HEK293 (cell line): ENCODE measurements around the gene CRP.

Experiments used
- CTCF ChIA-PET: fragments of 350-600 bp; formaldehyde crosslinking; extraction: SDS; loops from one replicate; lab custom pipeline; 2021; ENCODE audit warnings: antibody characterized with exemption; lab: Yijun Ruan, JAX
- POLR2A ChIA-PET: fragments of 300-600 bp; formaldehyde crosslinking; extraction: SDS; loops from one replicate; lab custom pipeline; 2020; ENCODE audit warnings: antibody characterized with exemption, inconsistent platforms; lab: Yijun Ruan, JAX
- H3K27ac ChIP-seq: fragments of 200-500 bp; sonication (Bioruptor generic); 2 replicates; pipeline ENCODE4 v1.5.1; 2014; ENCODE audit warnings: low read depth, low read length, control low read depth, inconsistent platforms; ENCODE audit errors: extremely low read depth
- H3K36me3 ChIP-seq, 2 experiments: fragments of 200-500 bp in 1 of 2; sonication (Bioruptor generic) in 1 of 2; 1 replicate in 1 of 2; 2 replicates in 1 of 2; pipeline ENCODE4 v1.5.1; 2014 to 2017; ENCODE audit warnings: inconsistent platforms in 2 of 2, low read length in 2 of 2; ENCODE audit not compliant: control insufficient read depth in 2 of 2, insufficient read depth in 1 of 2
- H3K4me1 ChIP-seq: fragments of 200-500 bp; sonication (Bioruptor generic); 2 replicates; pipeline ENCODE4 v1.5.1; 2014; ENCODE audit warnings: mild to moderate bottlenecking, low read length, inconsistent platforms; ENCODE audit not compliant: control insufficient read depth, insufficient read depth
- H3K4me3 ChIP-seq: 2 replicates; pipeline ENCODE4 v1.5.1; 2011; ENCODE audit warnings: low read depth, mild to moderate bottlenecking, control low read depth, low read length, moderate library complexity
- H3K9me3 ChIP-seq: fragments of 200-500 bp; sonication (Bioruptor generic); 2 replicates; pipeline ENCODE4 v1.5.1; 2014; ENCODE audit warnings: low read depth, low read length, inconsistent platforms; ENCODE audit not compliant: control insufficient read depth, insufficient read depth
- HOXA7 ChIP-seq: sonication (generic); formaldehyde crosslinking; IDR thresholded peaks from 2 replicates; pipeline ENCODE4 v1.8.1; 2022; ENCODE audit warnings: missing genetic modification reagents, borderline replicate concordance
- HOXD13 ChIP-seq: sonication (generic); formaldehyde crosslinking; IDR thresholded peaks from 2 replicates; pipeline ENCODE4 v1.8.0; 2022; ENCODE audit warnings: missing genetic modification reagents, borderline replicate concordance
- MZF1 ChIP-seq: fragments of 450-650 bp; formaldehyde crosslinking; IDR thresholded peaks from 2 replicates; pipeline ENCODE4 v1.5.1; 2017; ENCODE audit warnings: missing biosample characterization, missing genetic modification characterization, borderline replicate concordance
- OVOL3 ChIP-seq: fragments of 450-650 bp; formaldehyde crosslinking; IDR thresholded peaks from 2 replicates; pipeline ENCODE4 v1.5.1; 2016; ENCODE audit warnings: missing biosample characterization, missing genetic modification characterization
- ZBTB1 ChIP-seq: fragments of 450-650 bp; formaldehyde crosslinking; IDR thresholded peaks from 2 replicates; pipeline ENCODE4 v1.5.1; 2016; ENCODE audit warnings: missing biosample characterization, missing genetic modification characterization
- ZFP3 ChIP-seq: fragments of 450-650 bp; formaldehyde crosslinking; IDR thresholded peaks from 2 replicates; pipeline ENCODE4 v1.5.1; 2016; ENCODE audit warnings: low read depth, missing biosample characterization, missing genetic modification characterization
- ZFP41 ChIP-seq: fragments of 450-650 bp; formaldehyde crosslinking; IDR thresholded peaks from 2 replicates; pipeline ENCODE4 v1.5.1; 2016; ENCODE audit warnings: missing biosample characterization, missing genetic modification characterization, borderline replicate concordance
- ZFP69B ChIP-seq: fragments of 450-650 bp; formaldehyde crosslinking; IDR thresholded peaks from 2 replicates; pipeline ENCODE4 v1.5.1; 2016; ENCODE audit warnings: missing biosample characterization, missing genetic modification characterization
- ZNF121 ChIP-seq: fragments of 450-650 bp; formaldehyde crosslinking; IDR thresholded peaks from 2 replicates; pipeline ENCODE4 v1.5.1; 2016; ENCODE audit warnings: missing biosample characterization, missing genetic modification characterization
- ZNF146 ChIP-seq: fragments of 450-650 bp; formaldehyde crosslinking; IDR thresholded peaks from 2 replicates; pipeline ENCODE4 v1.5.1; 2016; ENCODE audit warnings: missing biosample characterization, missing genetic modification characterization
- ZNF174 ChIP-seq: fragments of 450-650 bp; formaldehyde crosslinking; IDR thresholded peaks from 2 replicates; pipeline ENCODE4 v1.5.0; 2017; ENCODE audit warnings: missing biosample characterization, mild to moderate bottlenecking, missing genetic modification characterization
- ZNF211 ChIP-seq: fragments of 450-650 bp; formaldehyde crosslinking; IDR thresholded peaks from 2 replicates; pipeline ENCODE4 v1.5.1; 2016; ENCODE audit warnings: low read depth, missing biosample characterization, missing genetic modification characterization
- ZNF324 ChIP-seq: fragments of 450-650 bp; formaldehyde crosslinking; IDR thresholded peaks from 2 replicates; pipeline ENCODE4 v1.5.1; 2016; ENCODE audit warnings: missing biosample characterization, missing genetic modification characterization
- ZNF341 ChIP-seq: fragments of 450-650 bp; formaldehyde crosslinking; IDR thresholded peaks from 2 replicates; pipeline ENCODE4; 2016; ENCODE audit warnings: low read depth, missing biosample characterization, missing genetic modification characterization
- ZNF585B ChIP-seq: fragments of 450-650 bp; formaldehyde crosslinking; IDR thresholded peaks from 2 replicates; pipeline ENCODE4 v1.5.1; 2016; ENCODE audit warnings: missing biosample characterization, missing genetic modification characterization
- ZNF629 ChIP-seq: fragments of 450-650 bp; formaldehyde crosslinking; IDR thresholded peaks from 2 replicates; pipeline ENCODE4 v1.5.1; 2017; ENCODE audit warnings: missing biosample characterization, missing genetic modification characterization
- ZNF658 ChIP-seq: fragments of 450-650 bp; formaldehyde crosslinking; IDR thresholded peaks from 2 replicates; pipeline ENCODE4; 2016; ENCODE audit warnings: missing biosample characterization, missing genetic modification characterization
- ZNF670 ChIP-seq: fragments of 450-650 bp; formaldehyde crosslinking; IDR thresholded peaks from 2 replicates; pipeline ENCODE4 v1.5.1; 2016; ENCODE audit warnings: missing biosample characterization, missing genetic modification characterization, low read depth
- TF ChIP-seq, protein P1 (sequence below): fragments of 450-650 bp; IDR thresholded peaks from 2 replicates; pipeline ENCODE4 v1.5.1; 2018; ENCODE audit warnings: missing biosample characterization, missing genetic modification characterization
- TF ChIP-seq, protein P2 (sequence below): fragments of 450-650 bp; formaldehyde crosslinking; IDR thresholded peaks from 2 replicates; pipeline ENCODE4 v1.5.1; 2017; ENCODE audit warnings: missing biosample characterization, missing genetic modification characterization
- TF ChIP-seq, protein P3 (sequence below): fragments of 450-650 bp; formaldehyde crosslinking; IDR thresholded peaks from 2 replicates; pipeline ENCODE4 v1.5.1; 2017; ENCODE audit warnings: missing biosample characterization, mild to moderate bottlenecking, missing genetic modification characterization, moderate library complexity
- TF ChIP-seq, protein P4 (sequence below): fragments of 450-650 bp; formaldehyde crosslinking; IDR thresholded peaks from 2 replicates; pipeline ENCODE4 v1.5.1; 2016; ENCODE audit warnings: missing biosample characterization, missing genetic modification characterization
- TF ChIP-seq, protein P5 (sequence below): fragments of 450-650 bp; formaldehyde crosslinking; IDR thresholded peaks from 2 replicates; pipeline ENCODE4 v1.5.1; 2016; ENCODE audit warnings: missing biosample characterization, missing genetic modification characterization, borderline replicate concordance

Gene CRP

DNA sequence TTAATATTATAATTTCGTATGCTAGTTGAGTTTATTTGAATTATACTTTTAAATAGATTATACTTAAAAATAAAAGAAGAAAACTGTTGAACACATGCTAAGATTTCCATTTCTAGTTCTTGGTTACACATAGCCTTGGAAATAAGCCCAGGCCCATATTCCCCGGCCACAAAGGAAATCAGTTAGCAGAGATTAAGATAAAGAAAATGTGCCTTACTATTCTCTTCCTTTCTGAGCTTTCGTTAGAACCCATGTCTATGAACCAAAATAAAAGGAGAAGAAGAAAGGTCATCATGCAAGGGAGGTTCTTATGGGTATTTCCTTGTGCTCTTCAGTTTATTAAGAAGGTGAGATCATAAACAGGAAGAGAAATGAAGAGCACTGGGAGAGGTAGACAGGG, 32.3 kb upstream of the CRP start (continued):
- TF ChIP-seq, protein P1, sequence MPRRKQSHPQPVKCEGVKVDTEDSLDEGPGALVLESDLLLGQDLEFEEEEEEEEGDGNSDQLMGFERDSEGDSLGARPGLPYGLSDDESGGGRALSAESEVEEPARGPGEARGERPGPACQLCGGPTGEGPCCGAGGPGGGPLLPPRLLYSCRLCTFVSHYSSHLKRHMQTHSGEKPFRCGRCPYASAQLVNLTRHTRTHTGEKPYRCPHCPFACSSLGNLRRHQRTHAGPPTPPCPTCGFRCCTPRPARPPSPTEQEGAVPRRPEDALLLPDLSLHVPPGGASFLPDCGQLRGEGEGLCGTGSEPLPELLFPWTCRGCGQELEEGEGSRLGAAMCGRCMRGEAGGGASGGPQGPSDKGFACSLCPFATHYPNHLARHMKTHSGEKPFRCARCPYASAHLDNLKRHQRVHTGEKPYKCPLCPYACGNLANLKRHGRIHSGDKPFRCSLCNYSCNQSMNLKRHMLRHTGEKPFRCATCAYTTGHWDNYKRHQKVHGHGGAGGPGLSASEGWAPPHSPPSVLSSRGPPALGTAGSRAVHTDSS (tag by site-specific recombination) = no peak
- TF ChIP-seq ZNF146 (tag by site-specific recombination) (no peak), ZNF211 (tag by site-specific recombination) (no peak), ZBTB1 (tag by site-specific recombination) (no peak), ZNF585B (tag by site-specific recombination) (no peak), ZNF324 (tag by site-specific recombination) (no peak), ZNF121 (tag by site-specific recombination) (no peak), HOXD13 (no peak)

DNA sequence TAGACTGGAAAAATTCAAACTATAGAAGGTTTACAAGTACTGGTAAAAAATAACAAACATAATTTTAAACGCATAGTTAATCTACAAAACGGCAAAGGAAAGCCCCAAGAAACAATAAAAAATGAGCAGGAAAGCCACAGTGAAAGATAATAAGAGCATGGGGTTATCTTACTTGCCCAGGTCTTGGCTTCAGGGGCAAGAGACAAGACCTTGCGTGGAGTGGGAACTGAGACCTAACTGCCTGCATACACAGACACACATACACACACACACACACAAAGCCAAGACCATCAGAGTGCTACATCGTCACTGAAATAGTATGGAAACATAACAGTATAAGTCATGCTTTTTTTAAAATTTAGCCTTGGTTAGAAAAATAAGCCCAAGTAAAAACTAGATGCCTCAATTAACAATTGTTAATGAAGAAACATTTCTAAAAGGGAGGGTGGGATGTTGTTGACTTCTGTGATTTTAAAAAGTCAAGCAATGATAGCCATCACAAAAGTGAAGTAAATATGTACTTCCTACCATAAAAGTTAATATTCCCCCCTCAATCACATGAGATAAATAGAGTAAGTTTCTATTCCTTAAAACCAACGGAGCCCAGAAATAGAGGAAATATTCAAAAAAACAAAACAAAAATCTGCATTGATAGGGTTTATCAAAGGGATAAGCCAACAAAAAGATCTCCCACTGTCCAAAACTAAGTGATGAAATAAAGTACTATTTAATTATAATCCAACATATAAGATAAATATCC, 29.4 kb upstream of the CRP start:
- CTCF ChIA-PET = interaction anchor here (0.6 to 0.7 kb wide), 2 partner anchors 50 to 1540 kb away, joined by 3 read pairs; no protein-coding TSS in a partner anchor
- POLR2A ChIA-PET = no interaction called here
- Histone ChIP-seq H3K9me3 (no peaks in the 10 kb centered on the region), H3K27ac (no peak overlapping the region), H3K4me3 (no peak overlapping the region), H3K4me1 (no peaks in the 10 kb centered on the region), H3K36me3 (no peaks in the 10 kb centered on the region)
- TF ChIP-seq ZNF146 (tag by site-specific recombination) = no peak
- TF ChIP-seq, protein P2, sequence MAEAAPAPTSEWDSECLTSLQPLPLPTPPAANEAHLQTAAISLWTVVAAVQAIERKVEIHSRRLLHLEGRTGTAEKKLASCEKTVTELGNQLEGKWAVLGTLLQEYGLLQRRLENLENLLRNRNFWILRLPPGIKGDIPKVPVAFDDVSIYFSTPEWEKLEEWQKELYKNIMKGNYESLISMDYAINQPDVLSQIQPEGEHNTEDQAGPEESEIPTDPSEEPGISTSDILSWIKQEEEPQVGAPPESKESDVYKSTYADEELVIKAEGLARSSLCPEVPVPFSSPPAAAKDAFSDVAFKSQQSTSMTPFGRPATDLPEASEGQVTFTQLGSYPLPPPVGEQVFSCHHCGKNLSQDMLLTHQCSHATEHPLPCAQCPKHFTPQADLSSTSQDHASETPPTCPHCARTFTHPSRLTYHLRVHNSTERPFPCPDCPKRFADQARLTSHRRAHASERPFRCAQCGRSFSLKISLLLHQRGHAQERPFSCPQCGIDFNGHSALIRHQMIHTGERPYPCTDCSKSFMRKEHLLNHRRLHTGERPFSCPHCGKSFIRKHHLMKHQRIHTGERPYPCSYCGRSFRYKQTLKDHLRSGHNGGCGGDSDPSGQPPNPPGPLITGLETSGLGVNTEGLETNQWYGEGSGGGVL (tag by site-specific recombination) = no peak
- TF ChIP-seq ZNF174 (tag by site-specific recombination) = no peak
- TF ChIP-seq ZNF670 (tag by site-specific recombination) = no peak
- no peak for TF ChIP-seq HOXA7
- TF ChIP-seq, protein P3, sequence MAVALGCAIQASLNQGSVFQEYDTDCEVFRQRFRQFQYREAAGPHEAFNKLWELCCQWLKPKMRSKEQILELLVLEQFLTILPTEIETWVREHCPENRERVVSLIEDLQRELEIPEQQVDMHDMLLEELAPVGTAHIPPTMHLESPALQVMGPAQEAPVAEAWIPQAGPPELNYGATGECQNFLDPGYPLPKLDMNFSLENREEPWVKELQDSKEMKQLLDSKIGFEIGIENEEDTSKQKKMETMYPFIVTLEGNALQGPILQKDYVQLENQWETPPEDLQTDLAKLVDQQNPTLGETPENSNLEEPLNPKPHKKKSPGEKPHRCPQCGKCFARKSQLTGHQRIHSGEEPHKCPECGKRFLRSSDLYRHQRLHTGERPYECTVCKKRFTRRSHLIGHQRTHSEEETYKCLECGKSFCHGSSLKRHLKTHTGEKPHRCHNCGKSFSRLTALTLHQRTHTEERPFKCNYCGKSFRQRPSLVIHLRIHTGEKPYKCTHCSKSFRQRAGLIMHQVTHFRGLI (tag by site-specific recombination) = no peak
- TF ChIP-seq ZFP3 (tag by site-specific recombination) = no peak
- no peak for TF ChIP-seq ZNF658
- no peak for TF ChIP-seq ZNF341
- no peak for TF ChIP-seq ZFP41 (tag by site-specific recombination)
- no peak for TF ChIP-seq MZF1 (tag by site-specific recombination)
- TF ChIP-seq ZFP69B (tag by site-specific recombination) = no peak
- TF ChIP-seq, protein P4, sequence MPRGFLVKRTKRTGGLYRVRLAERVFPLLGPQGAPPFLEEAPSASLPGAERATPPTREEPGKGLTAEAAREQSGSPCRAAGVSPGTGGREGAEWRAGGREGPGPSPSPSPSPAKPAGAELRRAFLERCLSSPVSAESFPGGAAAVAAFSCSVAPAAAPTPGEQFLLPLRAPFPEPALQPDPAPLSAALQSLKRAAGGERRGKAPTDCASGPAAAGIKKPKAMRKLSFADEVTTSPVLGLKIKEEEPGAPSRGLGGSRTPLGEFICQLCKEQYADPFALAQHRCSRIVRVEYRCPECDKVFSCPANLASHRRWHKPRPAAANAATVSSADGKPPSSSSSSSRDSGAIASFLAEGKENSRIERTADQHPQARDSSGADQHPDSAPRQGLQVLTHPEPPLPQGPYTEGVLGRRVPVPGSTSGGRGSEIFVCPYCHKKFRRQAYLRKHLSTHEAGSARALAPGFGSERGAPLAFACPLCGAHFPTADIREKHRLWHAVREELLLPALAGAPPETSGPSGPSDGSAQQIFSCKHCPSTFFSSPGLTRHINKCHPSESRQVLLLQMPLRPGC (tag by site-specific recombination) = no peak
- TF ChIP-seq, protein P5, sequence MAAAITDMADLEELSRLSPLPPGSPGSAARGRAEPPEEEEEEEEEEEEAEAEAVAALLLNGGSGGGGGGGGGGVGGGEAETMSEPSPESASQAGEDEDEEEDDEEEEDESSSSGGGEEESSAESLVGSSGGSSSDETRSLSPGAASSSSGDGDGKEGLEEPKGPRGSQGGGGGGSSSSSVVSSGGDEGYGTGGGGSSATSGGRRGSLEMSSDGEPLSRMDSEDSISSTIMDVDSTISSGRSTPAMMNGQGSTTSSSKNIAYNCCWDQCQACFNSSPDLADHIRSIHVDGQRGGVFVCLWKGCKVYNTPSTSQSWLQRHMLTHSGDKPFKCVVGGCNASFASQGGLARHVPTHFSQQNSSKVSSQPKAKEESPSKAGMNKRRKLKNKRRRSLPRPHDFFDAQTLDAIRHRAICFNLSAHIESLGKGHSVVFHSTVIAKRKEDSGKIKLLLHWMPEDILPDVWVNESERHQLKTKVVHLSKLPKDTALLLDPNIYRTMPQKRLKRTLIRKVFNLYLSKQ (tag by site-specific recombination) = no peak
- TF ChIP-seq, protein P1 (tag by site-specific recombination) = no peak
- TF ChIP-seq OVOL3 (tag by site-specific recombination) = no peak
- TF ChIP-seq ZNF629 (tag by site-specific recombination) = no peak
